Hematopoietic multipotent progenitor cell treated with erythropoietin and hydrocortisone succinate and interleukin-3 and kit ligand, for 17 days (in vitro differentiated cells): ENCODE measurements around the gene EN1.

Experiments used
- DNase-seq: peaks from one replicate; pipeline ENCODE4 v3.0.0-alpha.2; 2015; ENCODE audit warnings: low spot score

Gene EN1

DNA sequence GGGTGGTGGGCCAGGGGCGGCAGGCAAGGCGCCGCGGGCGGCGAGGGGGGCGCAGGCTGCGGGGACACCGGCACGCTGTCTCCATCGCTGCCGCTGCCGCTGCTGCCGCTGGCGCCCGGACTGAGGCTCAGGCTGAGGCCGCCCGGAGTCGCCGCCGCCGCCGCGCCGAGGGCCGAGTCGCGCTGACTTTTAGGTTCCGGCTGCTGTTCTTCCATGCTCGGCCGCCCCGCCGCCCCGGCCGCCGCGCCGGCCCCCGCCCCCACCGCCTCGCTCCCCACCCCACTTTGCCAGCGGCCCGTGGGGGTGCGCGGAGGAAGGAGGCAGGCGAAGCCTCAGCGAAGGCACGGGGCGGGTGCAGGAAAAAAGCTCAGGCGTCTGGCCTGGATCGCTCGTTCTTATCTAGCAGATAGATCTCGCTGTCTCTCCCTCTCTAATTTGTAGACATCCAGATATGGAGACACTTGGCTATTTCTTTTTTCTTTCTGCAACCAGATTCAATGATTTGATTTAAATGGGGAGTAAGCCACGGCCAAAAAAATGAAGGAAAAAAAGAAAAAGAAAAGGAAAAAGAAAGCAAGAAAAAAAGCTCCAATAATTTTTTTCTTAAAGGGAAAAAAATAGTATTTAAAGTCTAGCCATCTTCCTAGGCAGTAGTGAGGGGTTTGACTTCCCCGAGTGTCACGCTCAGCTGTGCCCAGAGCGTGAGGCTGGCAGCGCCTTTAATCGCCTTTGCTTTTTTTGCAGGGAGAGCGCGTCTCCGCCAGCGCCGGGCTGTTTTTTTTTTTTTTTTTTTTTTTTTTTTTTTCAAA lies at the start of gene EN1:
Gene EN1, minus strand, starts transcription at position 696 of the 809 bp plus-strand sequence. Its CDS starts 481 bp downstream, at position 215.
- DNase-seq, result no peak

DNA sequence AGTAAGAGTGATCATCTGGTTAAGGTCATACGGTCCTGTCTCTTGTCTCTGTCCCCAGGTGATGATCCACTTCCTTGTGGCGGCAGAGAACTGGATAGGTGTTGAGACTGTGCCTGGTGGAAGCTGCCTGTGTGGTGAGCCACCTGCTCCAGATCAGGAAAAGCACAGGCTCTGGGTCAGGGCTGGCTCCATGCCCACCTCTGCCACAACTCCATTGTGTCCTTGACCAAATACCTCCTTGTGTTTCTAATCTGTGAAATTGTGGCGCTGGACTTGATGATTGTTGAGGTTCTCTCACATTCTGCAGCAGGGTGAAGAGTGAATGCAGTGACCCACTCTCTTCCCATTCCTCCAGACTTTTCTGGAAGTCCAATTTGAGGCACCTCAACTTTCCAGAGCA lies 45.7 kb upstream of the EN1 start:
- DNase-seq, result no peak

DNA sequence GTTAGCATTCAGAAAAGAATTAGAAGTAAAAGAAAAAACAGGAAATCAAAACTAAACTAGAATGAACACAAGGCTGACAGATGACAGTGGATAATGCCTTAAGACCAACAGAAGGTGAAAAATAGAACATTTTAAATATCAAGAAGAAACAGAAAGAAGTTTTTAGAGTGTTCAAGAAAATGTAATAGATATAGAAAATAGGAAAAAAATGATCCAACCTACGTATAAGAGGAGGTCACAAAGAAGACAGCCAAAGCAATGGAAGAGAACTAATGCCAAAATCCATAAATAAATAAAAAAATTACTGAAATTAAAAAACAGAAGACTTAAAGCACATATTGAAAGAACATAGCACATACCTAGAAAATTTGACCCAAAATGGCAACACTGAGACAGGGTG lies 42.5 kb upstream of the EN1 start:
- DNase-seq, result no peak

DNA sequence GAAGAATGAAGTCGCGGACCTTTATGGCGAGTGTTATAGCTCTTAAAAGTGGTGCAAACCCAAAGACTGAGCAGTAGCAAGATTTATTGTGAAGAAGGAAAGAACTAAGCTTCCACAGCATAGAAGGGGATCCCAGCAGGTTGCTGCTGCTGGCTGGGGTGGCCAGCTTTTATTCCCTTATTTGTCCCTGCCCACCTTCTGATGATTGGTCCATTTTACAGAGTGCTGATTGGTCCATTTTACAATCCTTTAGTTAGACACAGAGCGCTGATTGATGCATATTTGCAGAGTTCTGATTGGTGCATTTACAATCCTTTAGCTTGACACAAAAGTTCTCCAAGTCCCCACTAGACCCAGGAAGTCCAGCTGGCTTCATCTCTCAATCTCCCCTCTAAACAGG lies 36.3 kb upstream of the EN1 start:
- DNase-seq, result no peak

DNA sequence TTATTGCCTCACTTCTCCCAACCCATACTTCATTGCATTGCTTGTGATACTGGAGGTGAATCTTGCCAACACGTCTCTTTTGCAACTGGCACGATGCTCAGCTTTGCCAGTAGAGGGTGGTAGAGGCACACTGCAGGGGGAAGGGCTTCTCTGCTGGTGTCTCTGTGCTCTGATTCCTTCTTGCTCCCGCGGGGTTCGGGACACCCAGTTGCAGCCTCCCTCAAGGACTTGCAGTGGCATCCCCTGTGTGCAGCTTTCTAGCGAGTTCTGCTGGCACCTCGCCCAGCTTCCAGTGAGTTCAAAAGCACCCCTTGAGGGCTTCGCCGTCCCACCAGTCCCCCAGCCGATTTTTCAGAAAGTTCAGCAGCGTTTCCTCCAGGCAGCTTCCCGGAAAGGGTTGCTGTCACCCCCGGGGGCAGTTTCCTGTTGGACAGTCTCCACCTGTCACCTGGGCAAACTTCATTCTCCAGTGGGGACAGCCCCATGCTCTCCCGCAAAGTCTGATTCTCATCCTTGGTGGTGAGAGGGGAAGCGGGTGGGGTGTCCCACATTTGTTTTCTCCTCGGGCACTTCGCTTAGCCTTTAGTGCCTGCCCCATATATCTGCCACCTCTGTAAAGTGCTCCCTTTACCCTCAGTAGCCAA lies 35.4 kb upstream of the EN1 start:
- peak; percentile 22 for DNase-seq

DNA sequence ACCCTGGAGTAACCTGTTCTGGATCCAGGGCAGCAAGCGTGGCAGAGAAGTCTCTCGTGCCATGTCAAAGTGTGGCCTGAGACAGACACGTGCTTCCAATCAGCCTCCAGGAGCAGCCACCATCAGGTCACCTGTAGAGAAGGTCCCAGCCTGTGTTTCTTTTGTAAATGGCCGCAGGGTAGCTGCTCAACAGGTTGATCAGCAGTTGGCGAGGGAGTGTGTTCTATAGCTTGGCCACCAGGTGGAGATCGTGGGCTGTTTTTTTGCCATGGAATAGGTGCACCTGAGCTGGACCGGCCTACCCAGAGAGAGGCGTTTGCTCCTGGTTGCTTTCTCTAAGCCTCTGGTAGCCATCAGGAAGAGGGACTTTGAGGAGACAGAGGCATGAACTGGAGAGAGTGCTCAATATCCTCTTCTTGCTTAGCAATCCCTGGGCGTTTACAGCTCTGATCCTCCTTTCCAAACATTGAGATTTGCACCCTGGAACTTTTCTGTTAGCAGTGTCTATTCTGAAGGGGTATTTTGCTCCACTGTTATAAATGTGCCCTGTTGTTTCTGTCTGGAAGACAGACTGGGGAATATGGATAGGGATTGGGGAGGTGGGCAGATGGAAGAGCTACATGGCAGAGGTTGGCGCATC lies 34.2 kb upstream of the EN1 start:
- DNase-seq, result peak; percentile 26

DNA sequence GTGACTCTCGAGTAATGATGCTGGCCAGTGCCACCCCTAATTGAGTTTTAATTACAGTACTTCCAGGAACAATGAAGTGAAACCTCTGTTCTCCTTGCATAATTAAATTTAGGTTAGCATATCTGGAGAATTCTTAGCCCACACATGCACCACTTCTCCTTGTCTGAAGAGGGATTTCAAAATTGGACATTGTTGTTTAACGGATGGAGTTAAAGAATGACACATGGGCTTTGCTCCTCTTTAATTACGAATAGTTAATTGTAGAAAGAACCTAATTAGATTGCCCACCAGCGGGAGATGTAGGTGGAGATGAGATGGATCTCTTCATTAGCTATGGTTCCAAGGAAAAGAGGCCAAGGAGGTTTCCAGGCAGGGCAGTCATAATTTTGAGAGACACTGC lies 33.1 kb upstream of the EN1 start:
- no peak for DNase-seq

DNA sequence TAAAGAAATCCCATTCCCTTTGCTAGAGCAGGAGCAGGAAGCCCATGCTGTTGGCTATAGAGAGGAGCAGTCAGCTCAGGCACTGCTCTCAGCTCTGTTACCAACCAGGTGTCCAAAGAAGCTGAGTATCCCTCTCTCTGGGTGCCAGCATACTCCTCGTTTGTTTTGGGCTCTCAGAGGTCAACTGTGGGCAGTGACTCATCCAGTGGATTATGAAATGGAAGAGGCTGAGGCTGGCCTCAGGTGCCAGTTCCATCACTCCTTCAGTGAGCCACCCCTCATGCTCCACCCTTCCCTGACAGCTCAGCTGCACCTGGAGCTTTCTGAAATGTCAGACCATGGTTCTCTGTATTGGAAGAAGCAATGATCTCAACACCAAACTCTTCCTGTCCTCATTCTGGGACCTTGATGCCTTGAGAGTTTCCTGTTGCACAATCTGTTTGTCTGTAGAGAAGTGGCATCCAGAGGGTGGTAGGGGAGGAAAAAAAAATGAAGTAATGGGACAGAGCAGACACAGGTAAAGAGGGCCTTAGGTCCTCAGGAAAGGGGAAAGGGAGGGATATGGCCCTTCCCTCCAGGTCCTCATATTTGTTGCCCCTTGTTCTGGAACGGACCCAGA lies 31.2 kb upstream of the EN1 start:
- no peak for DNase-seq

DNA sequence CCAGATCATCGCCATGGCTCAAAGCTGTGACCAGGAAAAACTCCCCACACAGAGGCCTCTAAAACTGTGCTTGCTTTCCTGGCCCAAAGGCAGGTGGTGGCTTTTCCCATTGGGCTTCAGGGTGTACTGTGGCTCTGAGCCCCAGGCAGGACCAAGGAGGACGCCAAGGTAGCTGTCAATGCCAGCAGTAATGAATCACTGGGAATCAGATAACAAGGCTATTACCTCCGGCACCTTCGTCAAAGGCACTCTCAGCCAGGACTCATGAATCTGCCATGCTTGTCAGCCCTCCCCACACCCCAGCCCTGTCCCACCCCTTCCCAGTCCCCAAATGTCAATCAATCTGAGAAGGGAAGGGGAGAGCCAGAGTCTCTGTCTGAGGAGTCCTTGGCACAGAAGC lies 27.9 kb upstream of the EN1 start:
- no peak for DNase-seq

DNA sequence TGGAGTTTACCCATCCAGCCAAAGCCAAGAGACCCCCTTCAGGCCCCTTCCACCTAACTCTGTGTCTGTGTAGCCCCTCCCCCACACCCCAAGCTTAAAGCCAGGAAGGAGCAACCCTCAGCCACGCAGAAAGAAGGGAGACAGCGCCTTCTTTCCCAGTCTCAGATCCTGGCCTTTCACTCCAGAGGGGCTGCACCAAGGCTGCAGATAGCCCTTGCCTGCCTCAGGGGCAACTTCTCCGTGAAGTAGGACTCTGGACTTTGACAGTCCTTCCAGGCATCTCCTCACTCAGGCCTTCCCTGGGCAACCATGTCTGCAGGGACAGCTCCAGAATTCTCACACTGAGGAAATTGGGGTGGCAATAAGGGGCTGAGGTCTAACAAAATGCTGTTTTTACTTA lies 26.9 kb upstream of the EN1 start:
- no peak for DNase-seq

DNA sequence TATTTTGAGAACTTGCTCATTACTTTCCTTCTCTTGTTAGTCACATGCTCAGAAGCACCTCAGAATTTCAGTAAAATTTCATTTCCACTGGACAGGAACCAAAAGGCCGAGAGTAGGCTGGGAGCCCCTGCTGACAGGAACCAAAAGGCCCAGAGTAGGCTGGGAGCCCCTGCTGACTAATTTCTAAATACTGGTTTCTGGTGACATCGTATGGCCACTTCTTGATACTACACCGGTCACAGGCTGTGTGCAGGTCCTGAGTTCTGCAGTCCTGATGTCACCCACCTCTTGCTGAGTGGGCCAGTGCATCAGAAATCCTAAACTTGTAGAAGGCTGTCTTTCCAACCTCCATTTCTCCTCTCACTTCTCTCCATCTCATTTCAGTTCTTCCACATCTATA lies 17.7 kb upstream of the EN1 start:
- no peak for DNase-seq

DNA sequence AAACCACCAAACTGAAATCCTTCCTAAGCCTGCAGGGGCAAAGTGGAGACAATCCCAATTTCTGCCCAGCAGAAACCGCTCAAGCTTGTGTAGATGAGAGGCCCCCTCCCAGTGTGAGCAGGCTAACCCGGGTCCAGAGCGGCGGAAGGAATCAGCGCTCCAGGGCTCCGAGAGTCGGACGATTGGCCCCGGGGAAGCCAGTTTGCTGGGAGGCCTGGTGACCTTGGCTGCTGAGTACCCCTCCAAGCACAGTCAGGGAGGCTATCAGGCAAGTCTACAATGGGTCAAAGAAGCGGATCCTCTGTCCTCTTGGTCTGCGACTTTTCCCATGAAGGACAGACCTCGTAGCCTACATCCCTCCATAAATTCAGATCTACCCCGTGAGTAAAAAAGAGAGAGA lies 16.8 kb upstream of the EN1 start:
- no peak for DNase-seq

DNA sequence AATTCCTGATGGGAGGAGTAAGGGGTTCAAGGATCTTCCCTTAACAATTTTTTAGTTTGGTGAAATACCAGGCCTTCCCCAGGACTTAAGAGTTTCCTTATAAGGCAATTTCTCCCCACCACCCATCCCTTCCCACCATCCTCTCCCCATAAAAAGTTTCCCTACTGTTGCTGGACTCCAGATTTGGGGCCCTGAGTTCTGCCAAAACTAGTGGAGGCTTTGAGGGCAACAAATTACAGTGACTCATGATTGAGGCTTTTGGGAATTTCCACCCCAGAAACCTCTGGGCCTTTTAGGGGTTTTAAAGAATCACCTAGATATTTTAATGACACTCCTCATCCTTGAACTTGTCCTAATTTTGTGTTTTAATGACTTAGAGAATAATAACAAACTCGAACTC lies 14.3 kb upstream of the EN1 start:
- no peak for DNase-seq

DNA sequence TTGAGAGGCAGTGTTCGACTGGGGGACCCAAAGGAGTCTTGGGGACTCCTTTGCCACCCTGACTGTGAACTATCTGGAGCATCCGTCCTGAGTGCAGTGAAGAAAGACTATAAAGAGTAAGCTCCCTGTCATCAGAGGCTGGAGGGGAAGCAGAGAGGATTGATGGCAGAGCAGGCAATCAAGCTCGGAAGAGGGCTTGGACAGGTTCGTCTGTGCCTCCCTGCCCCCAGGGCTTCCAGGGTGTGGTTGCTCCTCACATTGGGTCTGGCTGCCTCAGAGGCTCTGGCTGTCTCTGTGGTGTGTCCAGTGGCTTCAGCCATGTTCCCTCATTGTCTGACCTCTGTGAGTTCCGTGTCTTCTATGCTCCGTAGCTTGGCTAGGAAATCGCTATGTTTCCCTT lies 13.8 kb upstream of the EN1 start:
- DNase-seq, result no peak

DNA sequence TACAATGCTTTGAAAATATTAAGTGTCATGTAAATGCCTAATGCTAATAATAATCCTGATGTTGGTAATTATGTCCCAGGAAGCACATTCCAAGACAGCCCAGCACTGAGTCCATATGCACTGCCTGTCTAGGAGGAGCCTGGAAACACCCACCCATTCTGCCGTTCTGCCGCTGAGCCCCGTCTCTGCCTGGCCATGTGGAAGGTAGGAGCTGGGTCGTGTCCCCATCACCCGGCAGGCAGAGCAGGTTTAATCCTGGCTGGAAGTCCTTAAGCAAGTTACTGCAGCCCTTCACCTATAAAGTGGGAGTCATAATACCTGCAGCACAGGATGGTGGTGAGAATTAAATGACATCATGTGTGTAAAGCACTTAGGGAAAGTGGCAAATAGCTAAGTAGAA lies 13.1 kb upstream of the EN1 start:
- no peak for DNase-seq

DNA sequence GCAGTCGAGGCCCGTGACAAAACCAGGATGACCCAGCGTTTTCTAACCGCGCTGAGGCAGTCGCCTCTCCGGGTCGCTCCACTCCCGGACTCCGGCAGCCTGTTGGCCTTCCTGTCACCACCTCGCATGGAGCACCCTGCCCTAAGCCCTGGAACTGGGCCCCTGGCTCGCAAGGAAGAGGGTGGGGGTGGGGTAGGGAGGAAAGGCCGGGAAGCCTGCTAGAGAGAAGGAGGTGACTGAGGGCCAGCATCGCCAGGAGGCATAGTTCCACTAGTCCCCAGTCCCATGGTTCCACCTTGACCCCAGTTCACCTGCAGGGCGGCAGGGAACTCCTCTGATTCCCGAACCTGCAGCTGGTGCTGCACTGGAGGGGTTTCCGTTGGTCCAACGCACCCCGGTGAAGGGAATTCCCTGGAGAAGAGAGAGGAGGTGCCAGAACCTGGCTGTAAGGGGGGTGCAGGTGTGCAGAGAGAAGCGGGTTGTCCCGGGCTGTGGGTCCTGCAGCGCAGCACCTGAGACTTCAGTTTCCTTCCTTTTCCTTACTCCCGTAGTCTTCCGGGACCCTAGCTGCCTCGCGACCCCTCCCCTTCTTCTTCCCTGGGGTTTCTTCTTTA lies 11.8 kb upstream of the EN1 start:
- no peak for DNase-seq

DNA sequence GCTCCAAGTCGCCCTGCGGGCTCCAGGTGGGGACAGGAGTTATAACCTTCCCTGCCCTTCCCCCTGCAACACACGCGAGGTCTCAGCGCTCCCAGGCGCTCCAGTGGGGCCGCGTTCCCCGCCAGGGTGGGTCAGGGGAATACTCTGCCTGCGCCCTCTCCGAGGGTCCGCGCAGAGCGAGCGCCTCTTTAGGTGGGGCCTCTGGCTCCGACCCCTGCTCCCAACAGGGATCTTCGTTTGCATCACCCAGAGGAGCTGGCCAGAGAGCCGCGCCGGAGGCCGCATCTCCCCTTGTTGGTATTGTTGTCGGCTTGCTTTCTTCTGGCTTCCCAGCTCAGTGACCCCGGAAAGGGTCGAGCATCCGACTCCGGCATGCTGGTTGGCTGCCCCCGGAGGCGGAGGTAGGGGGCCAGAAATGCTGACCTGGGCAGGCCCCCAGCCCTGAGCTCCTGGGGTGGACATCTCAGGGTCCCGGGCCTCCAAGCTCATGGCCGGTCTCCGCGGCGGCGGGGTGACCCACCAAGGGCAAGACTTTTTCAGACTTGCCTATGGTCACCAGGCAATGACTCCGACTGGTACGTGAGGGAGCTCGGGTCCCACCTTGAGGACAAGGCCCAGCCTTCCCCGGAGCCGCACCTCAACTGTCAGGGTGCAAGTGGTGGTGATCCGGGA lies 11.2 kb upstream of the EN1 start:
- no peak for DNase-seq

DNA sequence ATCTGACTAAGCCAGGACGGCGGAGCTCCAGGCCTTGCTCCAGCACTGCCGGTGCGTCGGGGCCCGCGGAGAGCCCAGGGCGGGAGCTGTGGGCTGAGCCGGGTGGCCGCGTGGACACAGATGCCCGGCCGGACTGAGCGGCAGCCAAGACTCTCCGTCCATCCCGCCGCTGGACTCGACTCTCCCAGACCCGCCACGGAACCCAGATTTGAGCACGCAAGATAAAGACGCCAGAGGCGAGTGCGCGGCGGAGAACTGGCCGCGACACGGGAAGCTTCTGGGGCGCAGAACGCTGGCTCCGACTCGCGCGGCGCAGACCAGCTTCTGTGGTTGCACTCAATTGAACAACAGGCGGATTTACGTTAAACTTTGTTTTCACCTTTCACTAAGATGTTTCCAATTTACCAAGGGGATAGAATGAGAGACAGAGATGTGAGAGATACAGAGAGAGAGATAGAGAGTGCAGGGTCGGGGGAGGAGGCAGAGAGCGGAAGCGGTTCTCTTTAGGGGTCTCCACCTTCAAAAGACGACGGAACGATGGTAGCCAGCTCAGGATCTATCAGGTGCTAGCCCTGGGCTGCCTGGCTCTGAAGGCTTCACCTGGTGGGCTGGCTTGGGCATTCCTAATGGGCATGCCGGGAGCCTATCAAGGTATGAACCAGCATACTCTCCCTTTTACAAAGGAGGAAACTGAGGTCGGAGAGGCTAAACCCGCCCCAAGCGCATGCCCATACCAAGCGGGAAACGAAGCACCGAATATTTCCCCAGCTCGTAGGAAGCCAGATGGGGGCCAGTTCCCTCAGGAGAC lies 10.4 kb upstream of the EN1 start:
- DNase-seq, result no peak

DNA sequence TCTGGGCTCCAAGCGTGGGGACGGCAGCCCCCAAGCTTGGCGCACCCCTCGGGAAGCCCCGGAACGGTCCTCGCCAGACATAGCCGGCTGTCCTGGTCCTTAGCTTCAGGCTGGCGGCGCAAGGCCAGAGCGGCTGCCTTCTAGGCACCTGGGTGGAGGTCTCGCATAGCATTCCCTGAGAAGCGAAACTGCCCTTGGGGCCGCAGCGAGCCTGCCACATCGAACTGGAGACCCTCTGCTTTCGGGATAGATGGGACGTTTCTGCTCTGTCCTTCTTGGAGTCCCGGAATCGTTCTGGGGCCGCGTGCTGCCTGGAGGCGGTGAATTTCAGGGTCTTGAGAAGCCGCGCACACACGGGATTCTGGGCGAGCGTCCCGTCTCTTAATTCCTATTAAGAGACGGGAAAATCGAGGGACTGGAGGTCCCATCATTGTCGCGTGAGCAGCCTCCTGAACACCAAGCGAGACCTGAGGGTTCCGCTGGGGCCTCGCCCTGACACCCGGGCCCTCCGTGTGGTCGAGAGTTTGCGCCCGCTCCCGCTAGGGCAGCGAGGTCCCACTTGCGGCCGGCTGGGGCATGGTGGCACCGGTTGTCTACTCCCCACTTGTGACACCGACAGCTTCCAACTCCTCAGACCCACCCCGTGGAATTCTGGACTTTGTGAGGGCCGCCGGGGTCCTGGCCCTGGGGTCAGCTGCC lies 9.7 kb upstream of the EN1 start:
- no peak for DNase-seq

DNA sequence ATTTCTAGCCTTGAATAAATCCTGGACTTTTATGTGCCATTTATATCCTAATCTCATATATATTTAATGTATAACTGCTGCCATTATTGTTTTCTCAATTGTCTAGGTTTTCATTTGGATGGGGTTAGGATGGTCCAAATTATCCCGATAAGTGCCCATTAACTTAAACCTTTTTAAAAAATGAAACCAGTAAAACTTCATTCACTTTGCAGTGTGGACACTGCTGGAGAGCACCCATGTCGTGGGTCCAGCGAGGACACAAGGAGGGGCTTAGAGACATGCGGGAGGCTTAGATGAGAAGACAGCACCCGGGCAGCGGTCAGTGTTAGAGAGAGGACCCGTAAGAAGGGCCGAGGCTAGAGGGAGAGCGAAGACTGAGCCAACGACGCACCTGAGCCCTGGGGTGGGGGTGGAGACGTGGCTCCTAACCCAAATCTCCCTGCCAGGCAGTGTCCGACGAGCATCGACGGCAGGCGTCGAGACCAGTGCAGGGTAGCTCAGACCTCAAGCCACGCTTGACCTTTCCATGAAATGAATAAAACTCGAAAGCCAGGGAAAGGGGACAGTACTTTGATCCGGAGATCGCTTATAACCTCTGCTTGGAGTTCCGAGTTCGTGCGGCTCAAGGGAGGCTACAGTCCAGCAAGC lies 9.0 kb upstream of the EN1 start:
- no peak for DNase-seq
